Mammary epithelial cell (primary cell): ENCODE measurements around the gene LPP.

Source experiments
- CTCF ChIP-seq, 2 donors: IDR thresholded peaks in 1 of 2; conservative IDR thresholded peaks in 1 of 2; 2 replicates each; pipeline ENCODE4 v1.5.1; 2011 to 2012; ENCODE audit warnings: inconsistent platforms in 2 of 2, low read length in 2 of 2, mild to moderate bottlenecking in 2 of 2, control low read depth in 1 of 2, low read depth in 1 of 2; ENCODE audit not compliant: insufficient read depth in 1 of 2; ENCODE audit errors: extremely low read depth in 1 of 2
- EZH2 ChIP-seq: IDR thresholded peaks from 2 replicates; pipeline ENCODE4 v1.6.1; 2012; ENCODE audit warnings: low read length, inconsistent platforms, borderline replicate concordance

DNA sequence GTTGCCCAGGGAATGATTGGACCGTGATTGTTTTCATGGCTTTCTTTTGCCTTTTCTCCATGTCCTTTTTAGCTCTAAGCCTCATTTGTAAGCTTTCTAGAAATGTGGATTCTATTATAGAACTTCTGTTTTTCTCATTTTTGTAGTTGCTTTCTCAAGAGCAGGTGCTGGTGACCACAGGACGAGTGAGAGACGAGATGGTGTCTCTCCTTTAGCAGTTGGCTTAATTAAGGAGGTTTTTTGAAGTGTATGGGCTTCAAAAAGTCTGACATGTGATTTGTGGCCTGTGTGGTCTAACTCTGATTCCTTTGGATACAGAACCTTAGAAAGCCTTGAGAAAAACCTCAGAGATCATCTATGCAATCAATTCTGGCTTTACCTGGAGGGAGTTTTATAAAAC lies 292.8 kb downstream of the LPP start:
- TF ChIP-seq CTCF (conservative IDR thresholded peaks at IDR 0.05 in 1 of 2, IDR thresholded peaks at IDR 0.05 in 1 of 2; ENCODE audit: extremely low read depth in 1 of 2, insufficient read depth in 1 of 2, low read depth in 1 of 2, low read length in 2 of 2) (no peak), EZH2 (no peak)
